Erythroblast (primary cell): ENCODE measurements around the gene KRTAP9-8.

Source experiments
- GATA1 ChIP-seq: IDR thresholded peaks from 2 replicates; pipeline ENCODE4 v1.6.1; 2011; ENCODE audit warnings: low read depth, mild to moderate bottlenecking, control low read depth, low read length, moderate library complexity
- POLR2A ChIP-seq: IDR thresholded peaks from 2 replicates; pipeline ENCODE4 v1.6.1; 2011; ENCODE audit warnings: mild to moderate bottlenecking, low read length

DNA sequence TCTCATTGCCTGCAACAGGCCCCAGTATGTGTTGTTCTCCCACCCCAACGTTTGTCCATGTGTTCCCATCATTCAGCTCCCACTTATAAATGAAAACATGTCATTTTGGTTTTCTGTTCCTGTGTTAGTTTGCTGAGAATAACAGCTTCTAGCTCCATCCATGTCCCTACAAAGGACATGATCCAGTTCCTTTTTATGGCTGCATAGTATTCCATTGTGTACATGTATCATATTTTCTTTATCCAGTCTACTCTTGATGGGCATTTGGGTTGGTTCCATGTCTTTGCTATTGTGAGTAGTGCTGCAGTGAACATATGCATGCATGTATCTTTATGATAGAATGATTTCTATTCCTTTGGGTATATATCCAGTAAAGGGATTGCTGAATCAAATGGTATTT lies 22.1 kb upstream of the KRTAP9-8 start:
- TF ChIP-seq POLR2A (no peak), GATA1 (no peak)
